ENCODE measurements around the gene KDM5B. TPM values are rescaled to one million over a fixed set of nuclear protein-coding genes. Genes with fewer than 3 reads are reported as not detected.

The KDM5B gene
- total RNA-seq, 1 donor = 138 TPM

- H3K4me3 ChIP-seq (ENCODE audit: low read depth, low read length) = peak overlapping the region; percentile 92
- DNase-seq (ENCODE audit: low read depth) = peak; percentile 49
- no peak for TF ChIP-seq CTCF (IDR thresholded peaks at IDR 0.05; ENCODE audit: insufficient read depth, low read depth, low read length)
Observed at GRCh38 chr1:202807451-202807925, 733 bp downstream of the KDM5B start.

GRCh38 chr1:202806845-202807450 is 1.3 kb downstream of the KDM5B start:
- H3K4me3 ChIP-seq (ENCODE audit: low read depth, low read length) = peak overlapping the region; percentile 92
- peak; percentile 31 for DNase-seq (ENCODE audit: low read depth)

GRCh38 chr1:202805886-202806844 is 2.1 kb downstream of the KDM5B start:
- DNase-seq (ENCODE audit: low read depth) = no peak
- H3K4me3 ChIP-seq (ENCODE audit: low read depth, low read length) = peak overlapping the region; percentile 92
- no peak for TF ChIP-seq CTCF (IDR thresholded peaks at IDR 0.05; ENCODE audit: insufficient read depth, low read depth, low read length)

More at GRCh38 chr1:202806845-202807450, 1.3 kb downstream of the KDM5B start:
- no peak for TF ChIP-seq CTCF (IDR thresholded peaks at IDR 0.05; ENCODE audit: insufficient read depth, low read depth, low read length)

- no peak overlapping the region for H3K4me3 ChIP-seq (ENCODE audit: low read depth, low read length)
- DNase-seq (ENCODE audit: low read depth) = no peak
- TF ChIP-seq CTCF (IDR thresholded peaks at IDR 0.05; ENCODE audit: insufficient read depth, low read depth, low read length) = no peak
Observed at GRCh38 chr1:202804126-202804525, 4.1 kb downstream of the KDM5B start.

GRCh38 chr1:202802998-202803932 is 5.0 kb downstream of the KDM5B start:
- peak; percentile 58 for DNase-seq (ENCODE audit: low read depth)
- H3K4me3 ChIP-seq (ENCODE audit: low read depth, low read length) = no peak overlapping the region
- TF ChIP-seq CTCF (IDR thresholded peaks at IDR 0.05; ENCODE audit: insufficient read depth, low read depth, low read length) = no peak

GRCh38 chr1:202802034-202802433 is 6.2 kb downstream of the KDM5B start:
- no peak for TF ChIP-seq CTCF (IDR thresholded peaks at IDR 0.05; ENCODE audit: insufficient read depth, low read depth, low read length)
- DNase-seq (ENCODE audit: low read depth) = no peak
- H3K4me3 ChIP-seq (ENCODE audit: low read depth, low read length) = no peak overlapping the region
